GM04504 (cell line): ENCODE measurements around the gene DHCR24.

Source experiments
- DNase-seq: peaks from one replicate; pipeline ENCODE4 v3.0.0-alpha.2; 2012; ENCODE audit warnings: low read depth

Gene DHCR24

DNA sequence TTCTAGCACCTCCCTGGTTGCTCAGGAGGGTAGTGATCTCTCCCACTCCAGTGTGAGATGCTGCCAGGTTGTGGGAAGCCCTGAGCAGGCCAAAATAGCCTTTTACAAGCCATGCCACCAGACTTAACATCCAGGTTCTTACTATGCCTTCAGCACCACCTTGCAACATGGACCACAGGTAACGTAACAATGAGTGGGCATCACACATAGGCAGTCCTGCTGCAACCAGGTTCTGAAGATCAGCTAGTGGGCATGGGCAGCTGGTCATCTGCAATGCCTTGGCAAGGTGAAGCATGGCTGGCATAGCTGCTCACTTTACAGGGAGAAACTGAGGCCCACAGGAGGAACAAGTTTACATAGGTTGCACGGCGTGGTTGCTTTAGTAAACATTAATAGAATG lies 40.7 kb downstream of the DHCR24 start:
- DNase-seq, result no peak

DNA sequence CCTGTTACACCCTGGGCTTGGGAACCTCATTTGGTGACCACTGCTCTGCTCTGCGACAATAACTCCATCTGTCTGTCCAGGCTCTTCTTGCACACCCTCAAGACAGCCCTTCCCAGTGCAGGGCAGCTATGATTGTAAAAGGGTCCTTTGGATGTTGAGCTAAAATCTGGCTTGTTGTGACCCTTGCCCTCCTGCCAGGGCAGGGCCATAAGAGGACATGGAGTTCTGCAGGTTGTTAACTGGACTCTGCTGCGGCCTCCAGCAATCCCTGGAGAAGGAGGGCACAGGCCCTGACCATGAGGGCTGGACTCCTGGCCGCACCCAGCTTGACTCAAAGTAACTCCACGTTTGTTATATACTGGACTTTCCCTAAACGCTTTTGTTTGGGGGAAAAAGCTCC lies 41.2 kb downstream of the DHCR24 start:
- no peak for DNase-seq

DNA sequence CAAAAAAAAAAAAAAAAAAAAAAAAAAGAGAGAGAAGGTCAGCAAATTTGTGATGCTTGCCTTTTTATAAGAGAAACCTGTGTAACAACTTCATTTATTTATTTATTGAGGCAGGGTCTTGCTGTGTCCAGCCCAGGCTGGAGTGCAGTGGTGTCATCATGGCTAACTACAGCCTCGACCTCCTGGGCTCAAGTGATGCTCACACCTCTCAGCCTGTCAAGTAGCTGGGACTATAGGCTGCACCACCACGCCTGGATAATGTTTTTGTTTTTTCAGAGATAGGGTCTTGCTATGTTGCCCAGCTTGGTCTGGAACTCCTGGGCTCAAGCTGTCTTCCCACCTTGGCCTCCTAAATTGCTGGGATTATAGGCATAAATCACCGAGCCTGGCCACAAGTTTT lies 42.4 kb downstream of the DHCR24 start:
- DNase-seq, result no peak

DNA sequence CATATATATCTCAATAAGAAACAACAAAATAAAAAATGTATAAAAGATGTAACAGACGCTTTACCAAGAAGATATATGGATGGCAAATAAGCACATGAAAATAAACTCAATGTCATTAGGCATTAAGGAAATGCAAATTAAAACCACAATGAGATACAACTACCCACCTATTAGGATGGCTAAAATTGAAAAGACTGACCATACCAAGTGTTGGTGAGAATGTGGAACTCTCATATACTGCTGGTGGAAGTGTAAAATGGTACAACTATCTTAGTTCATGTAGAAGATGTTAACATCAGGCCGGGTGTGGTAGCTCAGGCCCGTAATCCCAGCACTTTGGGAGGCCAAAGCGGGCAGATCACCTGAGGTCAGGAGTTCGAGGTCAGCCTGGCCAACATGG lies 43.5 kb downstream of the DHCR24 start:
- no peak for DNase-seq

DNA sequence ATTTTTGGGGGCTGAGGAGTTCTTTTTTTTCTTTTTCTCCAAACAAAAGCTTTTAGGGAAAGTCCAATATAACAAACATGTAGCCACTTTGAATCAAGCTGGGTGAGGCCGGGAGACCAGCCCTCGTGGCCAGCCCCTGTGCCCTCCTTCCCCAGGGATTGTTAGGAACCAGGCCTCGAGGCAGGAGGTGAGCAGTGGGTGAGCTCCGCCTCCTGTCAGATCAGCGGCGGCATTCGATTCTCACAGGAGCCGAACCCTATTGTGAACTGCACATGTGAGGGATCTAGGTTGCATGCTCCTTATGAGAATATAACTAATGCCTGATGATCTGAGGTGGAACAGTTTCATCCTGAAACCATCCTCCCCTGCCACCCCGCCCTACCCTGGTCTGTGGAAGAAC lies 44.0 kb downstream of the DHCR24 start:
- no peak for DNase-seq

DNA sequence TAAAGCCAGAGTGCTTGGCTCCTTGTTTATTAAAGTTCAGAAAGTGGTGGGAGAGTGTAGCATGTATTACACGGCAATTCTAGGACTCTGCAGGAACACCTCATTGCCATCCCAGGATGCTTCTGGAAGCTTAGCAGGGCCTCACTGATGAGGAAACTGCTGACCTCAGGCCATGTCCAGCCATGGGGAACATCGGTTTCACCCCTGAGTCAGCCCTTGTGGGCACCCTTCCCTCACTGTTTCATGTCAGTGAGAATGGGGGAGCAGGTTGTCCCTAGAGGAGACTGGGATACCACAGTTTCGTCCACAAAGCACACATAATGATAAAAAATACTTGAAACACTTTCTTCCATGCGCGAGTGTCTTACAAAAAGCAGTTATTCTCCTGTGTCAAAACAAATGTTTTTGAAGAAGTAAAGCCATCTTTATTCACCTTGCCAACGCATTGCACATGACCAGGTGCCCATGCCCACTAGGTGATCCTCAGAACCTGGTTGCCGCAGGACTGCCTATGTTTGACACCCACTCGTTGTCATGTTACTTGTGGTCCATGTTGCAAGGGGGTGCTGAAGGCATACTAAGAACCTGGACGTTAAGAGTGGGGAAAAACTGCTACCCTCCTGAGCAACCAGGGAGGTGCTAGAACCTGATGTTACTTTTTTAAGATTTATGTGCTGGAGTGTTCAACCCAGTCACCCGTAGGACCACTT lies 44.6 kb downstream of the DHCR24 start:
- DNase-seq, result no peak

DNA sequence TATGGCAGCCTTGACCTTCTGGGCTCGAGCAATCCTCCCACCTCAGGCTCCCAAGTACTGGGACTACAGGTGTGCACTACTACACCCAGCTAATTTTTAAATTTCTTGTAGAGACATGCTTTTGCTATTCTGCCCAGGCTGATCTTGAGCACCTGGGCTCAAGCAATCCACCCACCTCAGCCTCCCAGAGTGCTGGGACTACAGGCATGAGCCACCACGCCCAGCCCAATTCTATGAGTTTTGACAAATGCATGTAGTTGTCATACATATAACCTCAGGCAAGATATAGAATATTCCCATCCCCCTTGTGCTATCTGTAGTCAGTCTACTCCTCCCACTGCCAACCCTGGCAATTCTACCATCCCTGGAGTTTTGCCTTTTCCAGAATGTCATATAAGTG lies 47.2 kb downstream of the DHCR24 start:
- no peak for DNase-seq

DNA sequence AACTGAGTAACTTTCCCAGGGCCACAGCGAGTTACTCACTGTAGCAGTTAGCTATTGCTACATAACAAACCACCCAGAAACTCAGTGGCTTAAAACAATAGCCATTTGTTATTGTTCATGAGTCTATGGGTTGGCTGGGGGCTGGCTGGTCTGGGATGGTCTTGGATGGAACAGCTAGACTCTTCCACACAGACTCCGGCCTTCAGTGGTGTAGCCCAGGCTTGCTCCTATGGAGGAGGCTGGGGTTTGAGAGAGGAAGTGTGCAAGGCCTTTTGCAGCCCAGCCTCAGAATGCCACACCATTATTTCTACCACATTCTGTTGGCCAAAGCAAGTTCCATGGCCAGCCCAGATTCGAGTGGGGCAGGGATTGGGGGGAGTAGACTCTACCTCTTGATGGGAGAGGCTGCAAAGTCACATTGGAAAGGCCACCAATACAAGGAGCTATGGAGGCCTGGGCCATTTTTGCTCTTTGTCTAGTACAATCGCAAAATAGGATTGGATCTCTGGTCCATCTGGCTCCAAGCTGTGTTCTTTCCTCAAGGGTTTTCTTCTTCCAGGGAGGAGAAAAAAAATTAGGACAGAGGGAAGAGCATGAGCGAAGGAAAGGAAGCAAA lies 48.3 kb downstream of the DHCR24 start:
- no peak for DNase-seq

DNA sequence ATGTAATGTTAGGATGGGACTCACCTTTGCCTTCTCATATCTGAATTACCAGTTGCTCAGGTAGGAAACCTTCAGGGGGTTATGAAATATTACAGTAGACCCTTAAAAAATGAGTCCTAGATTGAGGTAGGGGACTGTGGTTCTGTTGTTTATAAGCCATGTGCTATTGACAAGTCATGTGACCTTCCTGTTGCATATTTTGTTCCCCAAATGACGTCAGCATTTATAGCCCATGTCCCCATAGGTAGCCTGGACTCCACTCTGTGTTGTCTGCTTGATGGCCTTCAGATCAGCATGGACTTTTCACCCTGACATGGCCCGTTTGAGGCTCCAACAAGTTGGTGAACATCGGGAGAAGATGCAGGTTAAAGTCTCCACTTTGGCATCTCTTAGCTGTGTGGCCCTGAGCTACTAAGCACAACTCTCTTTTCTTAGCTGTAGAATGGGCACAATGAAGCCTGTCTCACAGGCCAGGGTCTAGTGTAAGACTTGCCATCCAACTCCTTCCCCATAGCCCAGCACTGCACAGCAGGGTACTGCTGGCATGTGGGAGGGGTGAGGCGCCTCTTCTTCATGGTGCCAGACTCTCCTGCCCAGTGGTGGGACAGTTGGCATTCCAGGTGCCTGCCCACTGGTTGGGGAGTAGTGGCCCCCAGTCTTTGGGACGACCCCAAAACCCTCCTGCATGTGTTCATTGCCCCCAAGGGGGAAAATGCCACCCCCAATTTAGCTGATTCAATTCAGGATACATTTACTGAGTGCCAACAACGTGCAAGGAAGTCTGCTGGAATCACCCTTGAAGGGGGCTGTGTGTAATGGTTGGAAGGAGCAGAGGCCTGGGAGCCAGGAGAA lies 49.8 kb downstream of the DHCR24 start:
- DNase-seq, result no peak

DNA sequence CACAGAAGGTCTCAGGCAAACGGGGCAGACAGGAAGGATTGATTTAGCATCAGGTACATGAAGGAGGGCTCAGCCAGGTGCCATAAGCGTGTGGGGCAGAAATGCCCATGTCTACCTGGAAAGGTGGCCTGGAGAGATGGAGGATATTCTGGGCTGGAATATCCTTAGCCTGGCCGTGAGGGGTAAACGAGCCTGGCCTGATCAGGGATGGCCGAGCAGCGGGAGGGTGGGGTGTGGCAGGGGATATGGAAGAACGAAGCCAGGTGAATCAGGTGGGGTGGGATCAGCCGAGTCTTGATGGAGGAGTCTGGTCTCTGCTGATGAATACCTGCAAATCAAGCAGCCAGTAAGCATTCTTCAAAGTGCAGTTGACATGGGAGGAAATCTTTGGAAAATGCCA lies 50.4 kb downstream of the DHCR24 start:
- no peak for DNase-seq

DNA sequence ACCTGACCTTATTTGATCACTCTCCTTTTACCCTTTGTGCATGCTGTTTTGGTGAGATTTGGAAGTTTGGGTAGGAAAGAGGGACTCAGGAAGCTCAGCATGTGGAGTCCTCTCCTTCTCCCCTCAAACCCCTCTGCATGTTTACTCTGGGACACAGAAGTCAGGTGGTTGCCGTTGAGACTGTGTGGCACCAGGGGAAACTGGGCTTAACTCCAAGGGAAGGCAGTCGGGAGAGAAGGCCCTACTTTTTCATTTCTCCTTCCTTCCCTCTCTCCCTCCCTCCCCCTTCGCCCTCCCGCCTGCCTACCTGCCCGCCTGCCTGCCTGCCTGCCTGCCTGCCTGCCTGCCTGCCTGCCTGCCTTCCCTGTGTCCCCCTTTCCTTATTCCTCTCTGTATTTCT lies 51.0 kb downstream of the DHCR24 start:
- DNase-seq, result no peak

DNA sequence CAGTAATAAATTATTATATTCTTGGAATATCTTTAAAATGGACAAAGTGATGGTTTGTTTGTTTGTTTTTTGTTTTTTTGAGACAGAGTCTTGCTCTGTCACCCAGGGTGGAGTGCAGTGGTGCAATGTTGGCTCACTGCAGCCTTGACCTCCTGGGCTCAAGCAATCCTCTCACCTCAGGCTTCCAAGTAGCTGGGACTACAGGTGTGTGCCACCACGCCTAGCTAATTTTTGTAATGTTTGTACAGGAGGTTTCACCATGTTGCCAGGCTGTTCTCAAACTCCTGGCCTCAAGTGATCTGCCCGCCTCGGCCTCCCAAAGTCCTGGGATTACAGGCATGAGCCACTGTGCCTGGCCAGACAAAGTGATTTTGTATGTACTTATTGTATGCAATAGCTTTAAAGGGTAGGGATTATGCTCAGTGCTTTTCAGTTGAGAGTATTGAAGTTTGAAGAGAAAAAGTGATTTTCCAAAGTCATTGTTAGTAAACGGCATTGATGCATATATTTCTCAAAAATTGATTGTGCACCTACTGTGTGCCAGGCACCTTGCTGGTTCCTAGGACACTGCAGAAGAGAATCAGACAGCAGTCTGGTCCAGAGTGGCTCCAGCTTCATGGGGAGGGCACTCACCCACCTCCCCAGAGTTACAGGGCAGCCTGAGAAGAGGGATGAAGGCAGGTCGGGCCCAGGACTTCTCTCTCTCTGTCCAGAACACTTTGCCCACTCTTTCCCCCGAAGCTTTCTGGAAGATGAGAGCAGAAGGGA lies 51.7 kb downstream of the DHCR24 start:
- DNase-seq, result no peak

DNA sequence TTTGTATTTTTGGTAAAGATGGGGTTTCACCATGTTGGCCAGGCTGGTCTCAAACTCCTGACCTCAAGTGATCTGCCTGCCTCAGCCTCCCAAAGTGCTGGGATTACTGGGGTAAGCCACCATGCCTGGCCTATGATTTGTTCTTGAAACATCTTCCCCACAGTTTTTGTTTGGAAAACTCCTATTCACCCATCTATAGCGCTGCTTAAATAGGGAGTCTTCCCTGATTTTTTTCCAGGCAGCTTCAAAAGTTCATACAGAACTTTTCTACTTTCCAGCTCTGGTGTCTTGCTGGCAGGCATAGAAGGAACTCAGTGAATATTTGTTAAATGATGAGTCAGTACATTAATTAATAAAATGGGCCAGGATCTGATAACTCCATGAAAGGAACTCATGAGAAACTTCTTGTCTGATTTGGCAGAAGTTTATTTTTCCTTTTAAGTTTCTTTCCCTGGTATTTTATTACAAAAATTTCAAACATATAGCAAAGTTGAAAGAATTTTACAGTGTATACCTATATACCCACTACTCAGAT lies 52.9 kb downstream of the DHCR24 start:
- DNase-seq, result no peak

DNA sequence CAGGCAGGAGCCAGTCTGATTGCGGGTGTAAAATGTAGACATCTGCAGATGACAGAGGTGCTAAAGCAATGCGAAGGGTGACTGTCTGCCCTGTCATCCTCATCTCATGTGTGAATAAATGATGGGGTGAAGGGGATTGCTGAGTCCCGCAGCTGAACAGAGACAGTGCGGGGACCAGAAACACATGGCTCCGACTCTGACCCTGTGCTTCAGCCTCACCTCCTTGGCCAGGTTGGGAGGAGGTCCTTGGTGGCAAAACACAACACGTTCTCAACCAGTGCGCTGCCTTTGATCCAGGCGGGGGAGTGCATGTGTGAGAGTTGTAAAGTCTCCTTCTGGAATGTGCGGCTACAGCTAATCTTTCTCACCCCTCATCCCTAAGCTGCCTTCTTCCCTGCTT lies 53.9 kb downstream of the DHCR24 start:
- DNase-seq, result no peak

DNA sequence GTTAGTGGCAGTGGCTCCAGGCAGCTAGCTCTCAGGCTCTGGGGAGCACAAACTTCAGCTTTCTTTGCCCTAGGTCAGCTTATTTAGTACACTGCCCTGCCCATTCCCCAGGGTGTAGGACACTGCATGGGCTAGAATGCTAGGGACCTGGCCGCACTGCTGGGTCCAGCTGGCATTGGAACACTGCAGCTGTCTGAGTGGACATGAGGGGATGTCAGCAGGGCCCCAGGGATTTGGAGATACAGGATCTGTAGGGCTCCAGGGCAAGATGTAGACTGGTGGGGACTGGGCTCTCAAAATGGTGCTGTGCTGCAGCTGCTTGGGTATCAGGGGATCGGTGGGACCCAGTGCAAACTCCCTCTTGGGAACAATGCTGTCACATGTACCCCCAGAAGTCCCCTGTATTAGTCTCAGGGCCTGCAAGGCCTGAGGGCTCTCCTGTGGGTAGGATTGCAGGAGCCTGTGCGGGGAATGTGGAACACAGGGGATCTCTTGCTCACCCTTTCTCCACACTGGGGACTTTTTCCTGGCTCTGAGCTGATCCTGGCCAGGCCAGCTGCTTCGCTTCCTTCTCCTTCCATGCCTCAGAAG lies 60.7 kb downstream of the DHCR24 start:
- DNase-seq, result no peak

DNA sequence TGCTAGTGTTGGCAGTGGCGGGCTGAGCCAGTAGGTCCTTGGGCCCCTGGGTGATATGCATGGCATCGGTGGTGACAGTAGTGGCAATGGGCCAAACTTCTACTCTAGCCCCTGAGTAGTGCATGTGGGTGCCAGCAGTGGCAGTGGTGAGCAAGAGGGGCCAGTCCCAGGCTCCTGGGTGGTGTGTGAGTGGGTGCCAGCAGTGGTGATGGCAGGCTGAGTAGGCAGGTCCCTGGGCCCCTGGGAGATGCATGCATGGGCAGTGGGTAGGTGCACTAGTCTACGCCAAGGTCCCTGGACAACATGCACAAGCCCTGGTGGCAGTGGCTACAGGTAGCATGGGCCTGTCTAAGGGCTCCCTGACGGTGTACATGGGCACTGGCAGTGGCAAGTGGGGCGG lies 61.3 kb downstream of the DHCR24 start:
- no peak for DNase-seq

DNA sequence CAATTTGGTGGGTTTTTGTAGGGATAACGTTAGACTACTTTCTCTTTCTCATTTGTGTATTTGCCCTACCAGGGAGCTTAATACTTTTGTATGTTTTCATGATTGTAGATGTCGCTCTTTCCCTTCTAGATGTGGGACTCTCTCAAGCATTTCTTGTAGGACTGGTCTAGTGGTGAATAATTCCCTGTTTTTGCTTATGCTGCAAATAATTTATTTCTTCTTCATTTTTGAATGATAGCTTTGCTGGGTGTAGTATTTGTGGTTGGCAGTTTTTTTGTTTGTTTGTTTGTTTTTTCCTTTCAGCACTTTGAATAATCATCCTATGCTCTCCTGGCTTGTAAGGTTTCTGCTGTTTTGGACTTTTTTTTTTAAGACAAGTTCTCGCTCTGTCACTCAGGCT lies 63.3 kb downstream of the DHCR24 start:
- no peak for DNase-seq

DNA sequence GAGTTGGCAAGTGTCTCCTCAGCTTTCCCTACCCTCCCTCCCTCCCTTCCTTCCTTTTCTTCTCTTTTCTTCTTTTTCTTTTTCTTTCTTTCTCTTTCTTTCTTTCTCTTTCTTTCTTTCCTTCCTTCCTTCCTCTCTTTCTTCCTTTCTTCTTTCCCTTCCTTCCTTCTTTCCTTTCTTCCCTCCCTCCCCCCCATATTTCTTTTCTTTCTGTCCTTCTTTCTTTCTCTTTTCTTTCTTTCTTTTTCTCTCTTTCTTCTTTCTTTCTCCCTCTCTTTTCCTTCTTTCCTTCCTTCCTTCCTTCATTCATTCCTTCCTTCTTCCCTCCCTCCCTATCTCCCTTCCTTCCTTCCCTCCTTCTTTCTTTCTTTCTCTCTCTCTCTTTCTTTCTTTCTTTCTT lies 67.3 kb downstream of the DHCR24 start:
- no peak for DNase-seq

DNA sequence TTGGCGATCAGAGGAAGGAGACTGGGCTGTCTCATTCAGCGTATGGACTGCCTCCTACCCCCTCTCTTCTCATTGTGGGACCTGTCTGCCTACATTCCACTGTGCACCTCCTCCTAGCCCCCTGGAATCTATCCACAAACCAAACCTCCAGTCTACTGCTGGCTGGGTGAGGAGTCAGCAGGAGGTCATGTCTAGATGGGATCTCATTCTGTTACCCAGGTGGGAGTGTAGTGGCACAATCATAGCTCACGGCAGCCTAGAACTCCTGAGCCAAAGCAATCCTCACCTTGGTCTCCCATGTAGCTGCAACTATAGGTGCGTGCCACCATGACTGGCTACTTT lies 67.8 kb downstream of the DHCR24 start:
- DNase-seq, result no peak

DNA sequence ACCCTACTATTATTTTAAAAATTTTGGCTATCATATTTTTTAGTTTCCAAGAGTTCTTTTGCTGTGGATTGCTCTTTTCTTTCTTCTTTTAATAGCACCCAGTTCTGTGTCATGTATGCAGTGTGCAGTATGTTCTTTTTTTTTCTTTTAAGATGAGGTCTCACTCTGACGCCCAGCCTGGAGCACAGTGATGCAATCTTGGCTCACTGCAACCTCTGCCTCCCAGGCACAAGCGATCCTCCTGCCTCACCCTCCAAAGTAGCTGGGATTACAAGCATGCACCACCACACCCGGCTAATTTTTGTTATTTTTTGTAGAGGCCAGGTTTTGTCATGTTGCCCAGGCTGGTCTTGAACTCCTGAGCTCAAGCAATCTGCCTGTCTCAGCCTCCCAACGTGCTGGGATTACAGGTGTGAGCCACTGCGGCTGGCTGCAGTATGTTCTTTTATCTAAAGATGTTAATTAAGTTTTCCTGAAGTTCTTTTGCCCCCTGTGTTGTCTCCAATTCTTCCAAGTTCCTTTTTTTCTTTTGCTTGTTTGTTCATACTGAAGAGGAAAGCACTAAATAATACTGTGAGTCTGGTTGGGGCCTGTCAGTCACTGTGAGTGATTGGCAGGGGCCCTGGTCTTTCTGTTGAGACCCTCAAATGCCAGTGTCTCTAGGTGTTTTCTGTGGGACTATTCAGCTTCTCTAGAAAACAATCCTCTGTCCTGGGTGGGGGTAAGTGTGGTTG lies 68.4 kb downstream of the DHCR24 start:
- no peak for DNase-seq

DNA sequence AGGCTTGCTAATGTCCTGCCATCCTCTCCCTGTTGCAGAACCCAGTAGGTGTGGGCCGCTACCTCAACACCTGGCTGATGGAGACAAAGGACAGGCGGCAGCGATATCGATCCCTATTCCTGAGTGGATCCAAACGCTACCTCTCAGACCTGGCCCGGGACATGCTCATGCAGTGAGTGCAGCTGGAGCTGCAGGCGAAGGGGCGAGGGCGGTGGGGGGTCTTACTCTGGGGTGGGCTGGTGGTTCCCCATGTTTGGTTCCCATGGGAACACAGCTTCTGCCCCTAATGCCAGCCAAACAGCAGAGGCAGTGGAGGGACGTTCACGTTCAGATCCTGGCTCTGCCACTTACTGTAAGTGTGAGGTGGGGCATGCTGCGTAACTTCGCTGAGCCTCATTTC lies 70.0 kb downstream of the DHCR24 start:
- no peak for DNase-seq
